GM18517 (cell line): ENCODE measurements around the gene MCC.

Experiments
- ATAC-seq: cut with Tn5 transposase; IDR thresholded peaks from one replicate; pipeline ENCODE4 v1.9.1; 2021; ENCODE audit warnings: mild to moderate bottlenecking, moderate library complexity; ENCODE audit not compliant: unreplicated experiment

MCC gene

DNA sequence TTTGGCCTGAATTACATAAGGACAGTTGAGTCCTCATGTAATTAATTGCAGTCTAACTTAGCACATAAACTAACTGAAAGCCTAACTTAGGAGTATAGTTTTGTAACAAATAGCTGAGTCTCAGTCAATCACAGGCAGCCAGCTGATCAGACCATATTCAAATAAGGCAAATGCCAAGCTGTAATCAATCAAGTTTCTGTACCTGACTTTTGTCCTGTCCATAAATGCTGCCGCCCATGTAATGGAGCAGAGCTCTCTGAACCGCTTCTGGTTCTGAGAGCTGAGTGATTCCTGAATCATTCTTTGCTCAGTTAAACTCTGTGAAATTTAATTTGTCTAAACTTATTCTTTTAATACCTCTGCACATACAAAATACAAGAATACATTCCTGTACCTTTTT is 158.3 kb downstream of the MCC start:
- ATAC-seq = no peak

GRCh38 chr5:113325054-113325453 is 163.2 kb downstream of the MCC start:
- no peak for ATAC-seq

- no peak for ATAC-seq
These were observed 167.0 kb downstream of the MCC start for GRCh38 chr5:113321276-113321675.

DNA sequence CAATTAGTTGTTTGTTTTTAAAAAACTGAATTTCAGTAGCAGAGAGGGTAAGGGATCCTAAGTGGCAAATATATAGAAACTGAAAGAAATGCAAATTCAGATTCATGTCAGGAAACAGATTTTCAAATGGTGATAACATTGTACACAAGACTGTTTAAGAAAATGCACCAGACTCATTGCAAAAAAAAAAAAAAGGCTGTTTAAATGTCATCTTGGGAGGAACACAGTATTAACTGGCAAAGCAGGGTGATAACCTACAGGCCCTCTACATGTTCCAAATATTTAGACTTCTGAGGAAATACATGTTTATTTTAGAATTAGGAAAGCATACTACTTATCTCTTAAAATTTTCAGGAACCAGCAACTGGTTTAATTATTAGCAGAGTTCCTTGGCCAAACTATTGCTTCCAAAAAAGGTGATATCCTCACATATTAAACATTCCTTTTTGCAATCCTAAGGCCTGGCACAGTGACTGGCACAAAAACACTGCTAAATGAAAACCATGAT is 167.9 kb downstream of the MCC start:
- ATAC-seq = peak; percentile 74

- ATAC-seq = no peak
These were observed 168.8 kb downstream of the MCC start for GRCh38 chr5:113319256-113320053.

GRCh38 chr5:113317636-113318035 is 170.6 kb downstream of the MCC start:
- ATAC-seq = no peak

DNA sequence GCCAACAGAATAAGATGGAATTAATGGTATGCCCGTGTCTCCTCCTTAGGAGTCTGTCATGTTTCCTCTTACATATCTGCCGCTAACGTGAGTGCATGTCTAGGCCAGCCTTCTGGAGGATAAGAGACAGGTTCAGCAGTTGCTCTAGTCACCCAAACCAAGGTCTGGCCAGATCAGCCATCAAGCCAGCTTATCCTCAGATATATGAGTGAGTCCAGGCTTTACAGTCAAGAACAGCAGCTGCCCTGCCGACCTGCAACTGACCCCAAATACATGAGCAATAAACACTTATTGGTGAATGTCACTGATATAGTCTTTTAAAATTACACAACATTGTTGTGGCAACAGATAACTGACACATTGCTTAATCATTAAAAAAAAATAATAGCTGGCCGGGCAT is 177.0 kb downstream of the MCC start:
- no peak for ATAC-seq

GRCh38 chr5:113302120-113302519 is 186.1 kb downstream of the MCC start:
- ATAC-seq = no peak

GRCh38 chr5:113299591-113299990 is 188.7 kb downstream of the MCC start:
- no peak for ATAC-seq

DNA sequence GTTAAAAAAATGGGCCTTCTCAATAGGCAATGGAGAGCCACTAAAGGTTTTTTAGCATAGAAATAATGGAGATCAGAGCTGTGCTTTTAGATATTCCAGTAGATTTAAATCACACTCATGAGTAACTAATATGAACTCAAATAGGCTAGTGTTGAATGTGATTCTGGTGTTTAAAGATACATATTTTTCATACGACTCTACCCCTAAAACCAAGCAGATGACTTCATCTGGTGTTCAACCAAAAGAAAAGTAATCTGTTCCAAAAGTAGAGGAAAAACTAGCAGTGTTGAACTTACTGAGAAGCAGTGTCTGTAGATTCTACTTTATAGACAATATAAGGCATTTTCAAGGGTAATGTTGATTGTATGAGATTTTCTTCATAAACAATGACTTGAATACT is 191.6 kb downstream of the MCC start:
- ATAC-seq = no peak

GRCh38 chr5:113295111-113295539 is 193.1 kb downstream of the MCC start:
- no peak for ATAC-seq

DNA sequence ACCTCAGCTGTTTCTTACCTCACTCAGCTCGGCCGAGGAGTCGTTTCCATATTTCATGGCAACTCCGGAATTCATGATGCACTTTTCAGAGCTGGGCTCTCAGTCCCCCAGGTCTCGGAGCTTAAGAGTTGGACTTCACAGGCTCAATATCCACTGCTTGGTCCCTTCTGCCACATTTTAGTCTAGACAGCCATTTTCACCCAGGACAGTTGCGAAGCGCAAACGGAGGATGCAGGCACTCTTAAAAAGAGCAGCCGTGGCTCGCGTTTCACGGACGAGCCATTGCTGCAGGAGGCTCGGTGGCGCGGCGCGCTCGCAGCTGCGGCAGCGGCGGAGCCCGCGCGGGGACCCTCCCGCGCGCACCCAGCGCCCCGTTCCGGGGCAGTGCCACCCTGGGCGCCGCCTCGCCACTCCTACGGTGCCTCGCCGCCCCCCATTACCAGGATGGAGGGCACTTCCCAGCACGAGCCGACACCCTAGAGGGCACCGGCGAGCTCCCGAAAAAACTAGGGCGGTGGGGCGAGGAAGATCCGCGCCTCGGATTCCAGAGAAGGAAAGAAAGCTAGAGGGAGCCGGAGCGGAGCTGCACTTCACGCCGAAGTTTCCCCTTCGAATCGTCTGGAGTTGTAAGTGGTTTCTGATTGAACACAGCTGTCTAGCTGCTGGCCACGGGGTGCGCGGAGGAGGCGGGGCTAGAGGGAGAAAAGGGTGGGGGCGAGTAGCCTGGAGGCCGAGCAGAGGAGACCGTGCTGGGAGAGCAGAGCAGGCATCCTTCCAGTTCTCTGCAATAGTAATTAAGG is 193.7 kb downstream of the MCC start:
- ATAC-seq = peak; percentile 94

GRCh38 chr5:113293975-113294310 is 194.3 kb downstream of the MCC start:
- no peak for ATAC-seq

- ATAC-seq = no peak
These were observed 194.9 kb downstream of the MCC start for GRCh38 chr5:113293068-113293974.

GRCh38 chr5:113292462-113292861 is 195.8 kb downstream of the MCC start:
- ATAC-seq = no peak

DNA sequence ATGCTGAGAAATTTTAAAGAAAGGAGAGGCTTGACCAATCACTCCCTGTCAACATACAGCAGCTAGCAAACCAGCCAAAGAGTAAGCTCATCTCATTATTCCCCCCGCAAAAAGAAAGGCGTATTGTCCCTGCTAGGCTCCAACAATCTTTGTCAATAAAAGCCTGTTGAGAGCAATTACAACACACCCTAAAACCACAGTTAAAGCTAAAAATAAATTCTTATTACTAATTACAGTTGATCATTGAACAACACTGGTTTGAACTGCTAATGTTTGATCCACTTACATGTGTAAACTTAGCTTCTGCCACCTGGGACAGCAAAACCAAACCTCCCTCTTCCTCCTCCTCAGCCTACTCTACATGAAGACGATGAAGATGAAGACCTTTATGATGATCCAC is 204.7 kb downstream of the MCC start:
- ATAC-seq = no peak

DNA sequence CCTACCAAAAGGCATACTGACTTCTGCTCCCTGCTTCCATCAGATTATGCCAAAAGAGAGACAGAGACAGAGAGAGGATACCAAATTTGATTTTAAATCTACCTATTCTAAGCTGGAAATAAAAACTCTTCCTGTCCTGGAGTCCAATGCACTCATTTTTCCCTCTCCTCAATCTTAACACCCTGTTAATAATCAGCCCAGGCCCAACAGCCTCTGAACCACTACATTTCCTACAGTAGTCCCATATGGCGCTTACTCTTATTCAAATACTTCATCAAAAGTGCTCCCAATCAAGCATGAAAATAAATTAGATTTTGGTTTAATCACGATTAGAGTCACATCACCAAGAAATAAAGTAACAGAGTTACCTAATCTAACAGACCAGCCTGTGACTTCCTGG is 205.8 kb downstream of the MCC start:
- ATAC-seq = no peak

GRCh38 chr5:113281194-113281593 is 207.1 kb downstream of the MCC start:
- ATAC-seq = no peak

DNA sequence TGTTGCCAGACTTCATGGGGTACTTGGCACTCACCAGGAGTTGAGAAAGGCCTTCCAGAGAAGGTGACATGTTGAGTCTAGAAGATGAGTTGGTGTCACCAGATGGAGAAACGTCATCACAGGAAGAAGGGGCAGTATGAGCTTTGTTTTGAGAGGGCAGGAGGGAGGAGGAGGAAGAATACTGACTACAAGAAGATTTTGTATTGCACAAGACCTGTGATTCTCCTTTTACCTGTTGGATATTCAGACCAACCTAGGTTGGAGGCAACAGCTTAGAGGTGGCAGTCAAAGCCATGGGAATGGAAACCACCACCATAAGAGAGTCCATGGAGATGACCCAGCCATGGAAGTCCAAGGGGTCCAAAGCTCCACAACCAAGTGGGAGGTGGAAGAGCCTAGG is 207.7 kb downstream of the MCC start:
- no peak for ATAC-seq

GRCh38 chr5:113278976-113279375 is 209.3 kb downstream of the MCC start:
- no peak for ATAC-seq

DNA sequence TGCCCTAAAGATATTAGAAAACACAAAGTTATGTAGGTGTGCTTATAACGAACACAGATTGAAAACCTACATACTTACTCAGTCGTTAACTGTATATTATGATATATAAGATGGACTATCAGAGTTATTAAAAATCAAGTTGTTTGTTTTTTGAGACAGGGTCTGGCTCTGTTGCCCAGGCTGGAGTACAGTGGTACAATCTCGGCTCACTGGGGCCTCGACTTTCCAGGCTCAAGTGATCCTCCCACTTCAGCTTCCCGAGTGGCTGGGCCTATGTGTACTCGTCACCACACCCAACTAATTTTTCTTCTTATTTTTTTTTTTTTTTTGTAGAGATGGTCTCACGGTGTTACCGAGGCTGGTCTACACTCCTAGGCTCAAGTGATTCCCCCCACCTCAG is 211.8 kb downstream of the MCC start:
- ATAC-seq = no peak
